GM18499 (cell line): ENCODE data around the gene SNX25.
A peak's percentile ranks its signal among the peaks of the same experiment; 100 is the strongest.

Source experiments
- ATAC-seq: cut with Tn5 transposase; IDR thresholded peaks from one replicate; pipeline ENCODE4 v1.9.1; 2021; ENCODE audit warnings: moderate number of reproducible peaks; ENCODE audit not compliant: insufficient read depth, unreplicated experiment

SNX25 gene

GRCh38 chr4:185395238-185395955 is 186.0 kb downstream of the SNX25 start, which contains the start of gene LRP2BP:
TSS of gene LRP2BP (minus strand) at chr4:185395924. CDS start at chr4:185378186, 17,738 bp downstream.
- no peak for ATAC-seq

DNA sequence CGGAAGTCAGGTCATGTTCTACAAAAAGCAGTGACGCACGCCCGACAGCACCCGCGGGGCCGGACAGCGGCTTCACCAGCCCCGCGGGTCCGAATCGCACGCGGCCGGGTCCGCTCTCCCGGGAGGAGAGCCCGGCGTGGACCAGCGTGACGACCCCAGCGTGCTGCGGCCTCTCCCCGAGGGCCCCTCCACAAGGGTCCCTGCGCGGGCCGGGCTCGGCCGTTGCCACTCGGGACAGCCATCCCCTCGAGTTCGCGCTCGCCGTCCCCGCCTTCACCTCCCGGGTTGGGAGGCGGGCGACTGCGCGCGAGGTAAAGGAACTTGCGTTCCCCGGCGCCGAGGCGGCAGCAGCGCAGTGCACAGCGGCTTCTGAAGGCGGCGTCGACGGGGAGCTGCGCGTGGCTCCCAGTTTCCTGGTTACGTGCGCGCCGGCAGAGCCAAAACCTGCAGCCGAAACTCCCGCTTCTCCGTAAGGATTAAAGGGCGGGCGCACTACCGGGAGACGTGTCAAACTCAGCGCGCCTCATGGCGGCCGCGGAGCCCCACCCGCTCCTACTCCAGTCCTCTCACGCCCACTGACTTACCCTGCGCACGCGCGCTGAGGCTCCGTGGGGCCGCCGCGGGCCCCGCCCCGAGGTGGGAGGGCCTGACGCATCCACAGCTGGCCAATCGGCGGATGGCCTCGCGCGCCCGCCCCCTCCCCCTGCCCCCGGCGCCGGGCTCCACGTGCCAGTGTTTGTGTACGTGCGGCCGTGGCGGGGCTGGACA is 186.7 kb downstream of the SNX25 start:
- peak; percentile 54 for ATAC-seq

- ATAC-seq = no peak
These were observed 187.5 kb downstream of the SNX25 start, which contains the start of gene ANKRD37 for GRCh38 chr4:185396724-185397385. TSS of gene ANKRD37 (plus strand) at chr4:185396841. CDS start at chr4:185396924, 83 bp downstream.

DNA sequence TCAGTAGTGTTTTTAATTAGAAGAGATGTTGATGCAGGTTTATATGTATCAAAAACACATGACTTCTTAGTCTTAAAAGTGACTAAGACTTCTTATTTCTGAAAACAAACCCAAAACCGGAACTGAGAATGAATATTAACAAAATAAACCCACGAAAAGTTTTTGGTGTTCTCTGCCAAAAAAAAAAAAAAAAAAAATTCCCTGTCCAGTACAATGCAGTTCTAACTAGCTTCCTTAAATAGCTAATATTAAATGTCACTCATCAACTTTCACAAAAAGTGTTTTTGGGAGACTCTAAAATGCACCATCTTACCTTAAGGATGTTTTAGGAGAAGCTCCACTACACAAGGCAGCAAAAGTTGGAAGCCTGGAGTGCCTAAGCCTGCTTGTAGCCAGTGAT is 189.2 kb downstream of the SNX25 start:
- no peak for ATAC-seq

- ATAC-seq = no peak
These were observed 190.1 kb downstream of the SNX25 start for GRCh38 chr4:185399466-185399865.

DNA sequence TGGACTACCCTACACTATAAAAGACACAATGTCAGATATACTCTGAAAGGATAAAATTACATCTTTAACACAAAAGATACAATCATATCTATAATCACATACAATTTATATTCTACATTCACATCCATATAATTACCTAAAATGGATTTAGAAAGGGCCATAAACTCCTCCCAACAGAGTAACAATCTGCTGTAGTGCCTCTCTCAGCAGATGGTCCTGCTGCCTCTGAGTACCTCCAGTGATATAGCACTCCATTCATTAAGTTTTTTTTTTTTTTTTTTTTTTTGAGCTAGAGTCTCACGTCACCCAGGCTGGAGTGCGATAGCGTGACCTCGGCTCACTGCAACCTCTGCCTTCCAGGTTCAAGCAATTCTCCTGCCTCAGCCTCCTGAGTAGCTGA is 194.6 kb downstream of the SNX25 start:
- ATAC-seq = no peak

GRCh38 chr4:185405296-185405999 is 196.1 kb downstream of the SNX25 start:
- peak; percentile 51 for ATAC-seq

DNA sequence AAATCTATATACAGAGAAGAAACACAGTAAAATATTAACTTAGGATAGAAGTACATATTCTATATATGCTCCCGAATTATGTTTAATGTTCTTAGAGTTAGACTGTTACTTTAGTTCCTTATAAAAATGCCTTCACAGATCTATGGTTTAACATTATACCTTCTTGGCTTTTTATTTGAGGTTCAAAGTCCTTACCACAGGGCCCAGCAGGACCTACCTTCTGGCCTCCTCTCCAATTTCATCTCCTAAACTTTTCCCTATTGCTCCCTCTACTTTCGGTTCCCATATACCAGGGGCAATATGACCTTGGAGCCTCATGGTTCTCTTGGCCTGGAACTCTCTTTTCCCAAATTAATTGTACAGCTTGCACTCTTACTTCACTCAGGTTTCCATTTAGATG is 199.0 kb downstream of the SNX25 start:
- ATAC-seq = no peak

- ATAC-seq = no peak
These were observed 202.5 kb downstream of the SNX25 start for GRCh38 chr4:185411849-185412248.

DNA sequence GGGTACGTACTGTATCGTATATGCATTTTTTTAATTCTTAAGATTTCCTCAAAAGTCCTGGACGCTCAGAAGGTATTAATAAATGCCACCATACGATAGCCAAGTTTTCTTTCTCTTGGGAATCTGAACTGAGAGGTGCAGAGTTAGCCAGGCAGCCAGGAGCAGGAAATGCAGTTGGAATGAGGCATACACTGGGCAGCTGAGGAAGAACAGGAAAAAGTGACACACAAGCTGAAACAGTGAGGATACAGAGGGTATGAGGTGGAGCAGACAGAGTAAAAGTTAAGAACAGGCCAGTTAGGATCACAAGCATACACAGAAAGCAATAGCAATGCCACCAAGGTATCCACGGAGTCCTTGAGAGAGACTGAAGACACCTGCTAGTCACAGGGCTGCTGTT is 203.0 kb downstream of the SNX25 start:
- ATAC-seq = no peak
